ENCODE results near the gene EMC7. TPM values are rescaled to one million over a fixed set of nuclear protein-coding genes. Genes with fewer than 3 reads are reported as not detected.

Gene EMC7
- total and polyA plus RNA-seq, 7 donors = 50.4 to 128 (median 82.8) TPM

GRCh38 chr15:34059946-34060345 lies 41.7 kb downstream of the EMC7 start:
- Histone ChIP-seq H3K27me3 (ENCODE audit: insufficient read depth in 3 of 3, low read length in 2 of 3) (no peaks in the 10 kb centered on the region), H3K9me3 (no peaks in the 10 kb centered on the region), H3K4me1 (no peaks in the 10 kb centered on the region), H3K27ac (no peak overlapping the region), H3K4me3 (no peak overlapping the region), H3K36me3 (ENCODE audit: insufficient read depth in 1 of 2, low read depth in 1 of 2) (no peaks in the 10 kb centered on the region)
- TF ChIP-seq CTCF (IDR thresholded peaks at IDR 0.05) = no peak
- intact Hi-C loops (cut with DNase I) = loop anchor here in 1 of 2 donors (5.0 kb wide), 1 partner anchor 42 kb away; the partner anchor contains the start of genes EMC7 and PGBD4
- DNase-seq = no peak
- WGBS, 3 donors = 68 to 70% (median 70%) methylated on average over 3 of the region's 3 CpGs
- ATAC-seq = no peak

- DNase-seq = no peak
- no peak for ATAC-seq
Measured at GRCh38 chr15:34059476-34059875, 42.2 kb downstream of the EMC7 start.

GRCh38 chr15:34056911-34057310 lies 44.8 kb downstream of the EMC7 start:
- DNase-seq (no peak), ATAC-seq (no peak)
- no peak for TF ChIP-seq CTCF (IDR thresholded peaks at IDR 0.05)
- no peak overlapping the region for H3K27ac ChIP-seq
- WGBS, 3 donors = 84 to 94% (median 86%) methylated on average over 5 of the region's 5 CpGs
- no peaks in the 10 kb centered on the region for H3K36me3 ChIP-seq (ENCODE audit: insufficient read depth in 1 of 2, low read depth in 1 of 2)
- intact Hi-C loops (cut with DNase I) = no loop called here
- no peaks in the 10 kb centered on the region for H3K27me3 ChIP-seq (ENCODE audit: insufficient read depth in 3 of 3, low read length in 2 of 3)
- H3K9me3 ChIP-seq = no peaks in the 10 kb centered on the region
- no peak overlapping the region for H3K4me3 ChIP-seq
- no peaks in the 10 kb centered on the region for H3K4me1 ChIP-seq

More at GRCh38 chr15:34059476-34059875, 42.2 kb downstream of the EMC7 start:
- Histone ChIP-seq H3K36me3 (ENCODE audit: insufficient read depth in 1 of 2, low read depth in 1 of 2) (no peaks in the 10 kb centered on the region), H3K27me3 (ENCODE audit: insufficient read depth in 3 of 3, low read length in 2 of 3) (no peaks in the 10 kb centered on the region), H3K4me3 (no peak overlapping the region), H3K4me1 (no peaks in the 10 kb centered on the region), H3K9me3 (no peaks in the 10 kb centered on the region), H3K27ac (no peak overlapping the region)
- 36 to 40% (median 39%) methylated on average over 2 of the region's 2 CpGs for WGBS, 3 donors
- no peak for TF ChIP-seq CTCF (IDR thresholded peaks at IDR 0.05)
- intact Hi-C loops (cut with DNase I) = no loop called here

GRCh38 chr15:34055868-34056595 lies 45.6 kb downstream of the EMC7 start:
- DNase-seq = no peak
- H3K4me1 ChIP-seq = no peaks in the 10 kb centered on the region
- no peak for ATAC-seq
- no peak overlapping the region for H3K4me3 ChIP-seq
- no peaks in the 10 kb centered on the region for H3K9me3 ChIP-seq
- no peak overlapping the region for H3K27ac ChIP-seq
- no peaks in the 10 kb centered on the region for H3K36me3 ChIP-seq (ENCODE audit: insufficient read depth in 1 of 2, low read depth in 1 of 2)
- H3K27me3 ChIP-seq (ENCODE audit: insufficient read depth in 3 of 3, low read length in 2 of 3) = no peaks in the 10 kb centered on the region
- no peak for TF ChIP-seq CTCF (IDR thresholded peaks at IDR 0.05)
- WGBS, 3 donors = 52 to 58% (median 56%) methylated on average over 3 of the region's 3 CpGs
- intact Hi-C loops (cut with DNase I) = no loop called here

Measured in psoas muscle (tissue), 8 donors.